Neural progenitor cell (in vitro differentiated cells): ENCODE measurements around the gene SBF2.

Experiments used
- EZH2 ChIP-seq: fragments of 200-600 bp; sonication (generic); IDR thresholded peaks from 2 replicates; pipeline ENCODE4 v1.6.1; 2017; ENCODE audit warnings: antibody characterized with exemption, mild to moderate bottlenecking, moderate library complexity
- EZH2phosphoT487 ChIP-seq: fragments of 200-600 bp; sonication (generic); IDR thresholded peaks from 2 replicates; pipeline ENCODE4 v1.6.1; 2017; ENCODE audit warnings: antibody characterized with exemption
- TF ChIP-seq, protein P1 (sequence below): fragments of 200-600 bp; sonication (generic); IDR thresholded peaks from 2 replicates; pipeline ENCODE4 v1.5.1; 2017; ENCODE audit warnings: antibody characterized with exemption, mild to moderate bottlenecking

GRCh38 chr11:9827708-9828107 lies 466.3 kb downstream of the SBF2 start:
- TF ChIP-seq, protein P1, sequence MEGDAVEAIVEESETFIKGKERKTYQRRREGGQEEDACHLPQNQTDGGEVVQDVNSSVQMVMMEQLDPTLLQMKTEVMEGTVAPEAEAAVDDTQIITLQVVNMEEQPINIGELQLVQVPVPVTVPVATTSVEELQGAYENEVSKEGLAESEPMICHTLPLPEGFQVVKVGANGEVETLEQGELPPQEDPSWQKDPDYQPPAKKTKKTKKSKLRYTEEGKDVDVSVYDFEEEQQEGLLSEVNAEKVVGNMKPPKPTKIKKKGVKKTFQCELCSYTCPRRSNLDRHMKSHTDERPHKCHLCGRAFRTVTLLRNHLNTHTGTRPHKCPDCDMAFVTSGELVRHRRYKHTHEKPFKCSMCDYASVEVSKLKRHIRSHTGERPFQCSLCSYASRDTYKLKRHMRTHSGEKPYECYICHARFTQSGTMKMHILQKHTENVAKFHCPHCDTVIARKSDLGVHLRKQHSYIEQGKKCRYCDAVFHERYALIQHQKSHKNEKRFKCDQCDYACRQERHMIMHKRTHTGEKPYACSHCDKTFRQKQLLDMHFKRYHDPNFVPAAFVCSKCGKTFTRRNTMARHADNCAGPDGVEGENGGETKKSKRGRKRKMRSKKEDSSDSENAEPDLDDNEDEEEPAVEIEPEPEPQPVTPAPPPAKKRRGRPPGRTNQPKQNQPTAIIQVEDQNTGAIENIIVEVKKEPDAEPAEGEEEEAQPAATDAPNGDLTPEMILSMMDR = no peak
- TF ChIP-seq EZH2 (no peak), EZH2phosphoT487 (no peak)
